ENCODE measurements around the gene FZD7. TPM values are rescaled to one million over a fixed set of nuclear protein-coding genes. Genes with fewer than 3 reads are reported as not detected.

FZD7 gene
- total RNA-seq, 4 donors from 2014 or later = 2.6 to 11.3 (median 4.0) TPM

- peaks cover 0 to 7% (median 0%) of the 10 kb centered on the region in 3 donors for H3K36me3 ChIP-seq
- 0 to 2% methylated on average over 17 to 33 of the region's 42 CpGs for WGBS, 2 donors
- peaks cover 0 to 54% (median 0%) of the 10 kb centered on the region in 4 donors for H3K27me3 ChIP-seq
- intact Hi-C loops (cut with DNase I) = no loop called here
- no peak for TF ChIP-seq POLR2A (IDR thresholded peaks at IDR 0.05)
- TF ChIP-seq CTCF (IDR thresholded peaks at IDR 0.05) = no peak
- H3K4me1 ChIP-seq = peaks cover 19 to 48% (median 25%) of the 10 kb centered on the region in 3 donors
- no peak for DNase-seq
- H3K9me3 ChIP-seq = no peaks in the 10 kb centered on the region
- peak overlapping the region; percentile 56 to 81 (median 70) for H3K4me3 ChIP-seq
- peak overlapping the region; percentile 91 to 96 (median 93) for H3K27ac ChIP-seq
These were observed 774 bp upstream of the FZD7 start for GRCh38 chr2:202032846-202033316.

GRCh38 chr2:202034249-202035088, 814 bp downstream of the FZD7 start:
- TF ChIP-seq POLR2A (IDR thresholded peaks at IDR 0.05) = no peak
- peaks cover 0 to 60% (median 0%) of the 10 kb centered on the region in 4 donors for H3K27me3 ChIP-seq
- WGBS, 2 donors = 4% methylated on average over 5 to 27 of the region's 105 CpGs

GRCh38 chr2:202035089-202035940, 1.7 kb downstream of the FZD7 start:
- intact Hi-C loops (cut with DNase I) = no loop called here
- no peaks in the 10 kb centered on the region for H3K9me3 ChIP-seq
- H3K27ac ChIP-seq = peak overlapping the region; percentile 89 to 94 (median 92)
- peak overlapping the region; percentile 56 to 81 (median 70) for H3K4me3 ChIP-seq
- no peak for TF ChIP-seq POLR2A (IDR thresholded peaks at IDR 0.05)
- peak in 5 of 6 experiments; percentile 22 to 49 (median 37) for TF ChIP-seq CTCF (IDR thresholded peaks at IDR 0.05)
- H3K4me1 ChIP-seq = peaks cover 24 to 66% (median 25%) of the 10 kb centered on the region in 3 donors
- DNase-seq = no peak
- H3K27me3 ChIP-seq = peaks cover 0 to 60% (median 0%) of the 10 kb centered on the region in 4 donors
- 14 to 31% methylated on average over 27 to 35 of the region's 78 CpGs for WGBS, 2 donors
- peaks cover 0 to 7% (median 0%) of the 10 kb centered on the region in 3 donors for H3K36me3 ChIP-seq

More at GRCh38 chr2:202034249-202035088, 814 bp downstream of the FZD7 start:
- DNase-seq = no peak
- peaks cover 24 to 63% (median 25%) of the 10 kb centered on the region in 3 donors for H3K4me1 ChIP-seq
- peaks cover 0 to 7% (median 0%) of the 10 kb centered on the region in 3 donors for H3K36me3 ChIP-seq
- H3K4me3 ChIP-seq = peak overlapping the region; percentile 56 to 81 (median 70)
- intact Hi-C loops (cut with DNase I) = no loop called here
- H3K27ac ChIP-seq = peak overlapping the region; percentile 89 to 94 (median 92)
- H3K9me3 ChIP-seq = no peaks in the 10 kb centered on the region

- Histone ChIP-seq H3K9me3 (no peaks in the 10 kb centered on the region), H3K27ac (peak overlapping the region; percentile 89 to 94 (median 92)), H3K36me3 (peaks cover 0 to 7% (median 0%) of the 10 kb centered on the region in 3 donors), H3K27me3 (peaks cover 0 to 55% (median 0%) of the 10 kb centered on the region in 4 donors), H3K4me1 (peaks cover 24 to 66% (median 25%) of the 10 kb centered on the region in 3 donors), H3K4me3 (peak overlapping the region in 3 of 4 donors; percentile 60 to 81 (median 80))
- intact Hi-C loops (cut with DNase I) = no loop called here
- TF ChIP-seq CTCF (IDR thresholded peaks at IDR 0.05) (no peak), POLR2A (IDR thresholded peaks at IDR 0.05) (no peak)
- 70 to 75% methylated on average over 5 to 6 of the region's 32 CpGs for WGBS, 2 donors
- no peak for DNase-seq
These were observed 2.3 kb downstream of the FZD7 start for GRCh38 chr2:202035941-202036372.

GRCh38 chr2:202036601-202037037, 3.0 kb downstream of the FZD7 start:
- WGBS, 2 donors = 76 to 77% methylated on average over 13 to 15 of the region's 15 CpGs
- peak overlapping the region in 3 of 4 donors; percentile 60 to 81 (median 80) for H3K4me3 ChIP-seq

More at GRCh38 chr2:202036601-202037037, 3.0 kb downstream of the FZD7 start:
- Histone ChIP-seq H3K36me3 (peaks cover 0 to 7% (median 0%) of the 10 kb centered on the region in 3 donors), H3K27ac (peak overlapping the region; percentile 89 to 94 (median 92)), H3K27me3 (peaks cover 0 to 49% (median 0%) of the 10 kb centered on the region in 4 donors), H3K4me1 (peaks cover 23 to 64% (median 25%) of the 10 kb centered on the region in 3 donors), H3K9me3 (no peaks in the 10 kb centered on the region)
- intact Hi-C loops (cut with DNase I) = no loop called here
- TF ChIP-seq POLR2A (IDR thresholded peaks at IDR 0.05) (no peak), CTCF (IDR thresholded peaks at IDR 0.05) (no peak)
- DNase-seq = no peak
